Fibroblast of peridontal ligament (primary cell): ENCODE results near the gene SERPINA4.

Source experiments
- DNase-seq: peaks from one replicate; pipeline ENCODE4 v3.0.0-alpha.2; 2010; ENCODE audit errors: extremely low read depth

SERPINA4 gene

DNA sequence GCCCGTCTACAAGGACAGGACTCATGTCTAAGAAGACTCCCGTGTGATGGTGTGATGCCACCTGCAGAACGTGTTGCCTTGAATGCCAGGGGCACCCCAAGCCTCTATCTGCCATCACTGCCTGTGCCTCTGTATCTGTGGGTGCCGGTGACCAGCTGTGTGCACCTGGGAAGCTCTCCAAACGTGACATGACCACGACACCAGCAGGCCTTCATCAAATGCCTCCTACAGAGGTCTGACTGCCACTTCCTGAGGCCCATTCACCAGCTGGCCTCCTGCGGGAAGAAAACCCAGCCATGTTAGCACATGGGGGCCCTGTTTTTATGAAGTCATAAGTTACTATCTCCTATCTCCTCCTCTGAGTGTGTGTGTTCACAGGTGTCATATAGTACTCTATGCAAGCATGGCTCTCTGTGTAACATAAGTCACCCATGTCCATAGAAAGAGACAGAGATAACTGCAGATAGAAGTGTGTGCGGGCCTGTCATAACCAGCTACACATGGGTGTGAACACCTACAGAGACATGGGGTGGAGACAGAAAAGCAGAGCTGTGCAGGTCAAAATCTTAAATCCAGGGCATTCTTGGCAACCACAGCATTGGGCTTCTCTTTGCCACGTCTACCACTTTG lies 18.3 kb upstream of the SERPINA4 start:
- DNase-seq: no peak

DNA sequence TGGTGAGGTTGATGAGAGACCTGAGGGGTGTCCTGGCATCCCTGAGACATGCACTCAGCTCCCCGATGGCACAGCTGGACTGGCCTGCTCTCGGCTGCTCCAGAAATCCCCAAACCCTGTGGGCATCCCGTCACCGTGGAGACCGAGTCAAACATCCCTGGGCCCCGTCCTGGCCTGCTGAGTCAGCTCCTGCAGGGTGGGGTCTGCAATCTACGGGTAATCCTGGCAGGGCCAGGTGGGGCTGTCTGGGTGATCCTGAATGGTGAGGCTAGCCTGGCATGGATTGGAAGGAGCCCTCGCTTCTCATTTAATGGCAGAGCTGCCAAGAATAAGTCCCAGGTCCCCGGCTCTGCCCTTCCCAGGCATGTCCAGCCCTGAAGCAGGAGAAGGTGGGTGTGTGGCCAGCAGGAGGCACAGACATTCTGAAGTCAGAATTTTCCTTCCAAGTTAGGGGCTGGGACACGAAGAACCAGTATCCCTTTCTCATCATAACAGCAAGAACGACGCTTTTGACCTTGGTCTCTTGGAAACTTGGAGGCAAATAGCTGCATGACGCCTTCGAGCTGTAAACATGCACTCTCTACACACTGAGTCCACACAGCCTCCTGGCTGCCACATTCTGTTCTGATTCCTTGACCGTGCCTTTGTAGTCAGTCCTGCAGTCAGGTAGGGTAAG lies 17.7 kb upstream of the SERPINA4 start:
- no peak for DNase-seq

DNA sequence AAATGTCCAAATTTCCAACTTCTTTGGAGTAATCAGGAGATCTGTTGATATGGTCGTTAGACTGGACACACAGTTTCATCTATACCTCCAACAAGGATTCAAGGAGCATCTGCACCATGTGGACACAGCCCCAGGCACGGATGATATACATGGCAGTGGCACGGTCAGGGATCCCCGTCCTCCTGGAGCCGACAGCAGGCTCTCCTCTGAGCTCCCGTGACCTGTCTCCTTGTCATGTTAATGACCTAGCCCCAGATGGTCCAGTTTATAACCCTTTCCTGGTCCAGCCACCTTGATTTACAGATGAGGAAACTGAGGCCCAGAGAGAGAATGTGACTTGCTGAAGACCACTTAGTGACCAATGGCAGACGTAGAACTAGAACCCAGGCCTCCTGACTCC lies 16.5 kb upstream of the SERPINA4 start:
- no peak for DNase-seq

DNA sequence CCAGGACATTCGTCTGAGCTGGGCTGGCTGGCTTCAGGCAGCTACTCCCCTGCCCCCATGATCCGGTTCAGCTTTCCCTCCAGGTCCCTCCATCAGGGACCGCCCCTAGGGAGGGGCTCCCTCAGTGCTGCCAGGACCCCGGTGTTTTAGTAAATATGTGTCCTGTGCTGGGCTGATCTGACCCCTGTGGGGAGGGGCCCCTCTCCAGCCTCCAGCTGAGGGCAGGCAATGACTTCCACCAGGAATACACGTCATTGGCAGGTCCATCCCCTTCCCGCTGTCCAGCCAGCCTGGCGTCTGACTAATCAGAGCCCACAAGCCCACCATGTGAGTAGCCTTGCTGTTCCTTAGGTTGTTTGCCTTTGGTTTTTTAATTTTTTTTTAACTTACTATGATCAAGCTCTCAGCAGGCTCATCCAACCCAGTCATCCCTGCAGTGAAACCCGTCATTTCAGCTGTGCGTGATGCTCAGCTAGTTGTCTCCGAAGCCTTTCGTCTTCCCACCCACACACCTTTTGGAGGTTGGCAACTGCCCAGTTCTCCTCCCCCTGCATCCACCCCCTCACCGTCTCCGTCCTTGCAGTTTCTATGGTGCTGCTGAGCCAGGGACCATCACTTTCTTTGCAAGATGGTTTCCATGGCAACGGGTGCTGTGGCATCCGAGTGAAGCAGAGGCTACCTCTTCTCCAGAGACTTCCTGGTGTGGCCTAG lies 16.0 kb upstream of the SERPINA4 start:
- DNase-seq: no peak

DNA sequence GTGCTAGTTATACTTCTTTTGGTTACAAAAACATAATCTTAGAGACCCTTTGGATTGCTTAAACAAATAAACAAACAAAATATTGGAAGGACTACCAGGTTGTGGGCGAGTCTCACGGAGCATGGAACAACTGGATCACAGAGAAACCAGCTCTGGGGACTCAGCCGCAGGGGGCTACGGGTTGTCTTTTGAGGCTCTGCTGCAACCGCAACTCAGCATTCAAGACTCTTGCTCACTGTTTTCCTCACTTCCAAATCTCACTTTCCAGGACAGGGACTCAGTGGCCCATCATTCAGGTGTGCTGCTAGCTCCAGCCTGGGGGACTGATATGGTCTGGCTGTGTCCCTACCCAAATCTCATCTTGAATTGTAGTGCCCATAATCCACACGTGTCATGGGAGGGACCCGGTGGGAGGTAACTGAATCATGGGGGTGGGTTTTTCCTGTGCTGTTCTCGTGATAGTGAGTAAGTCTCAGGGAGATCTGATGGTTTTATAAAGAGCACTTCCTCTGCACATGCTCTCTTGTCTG lies 14.0 kb upstream of the SERPINA4 start:
- DNase-seq: no peak

DNA sequence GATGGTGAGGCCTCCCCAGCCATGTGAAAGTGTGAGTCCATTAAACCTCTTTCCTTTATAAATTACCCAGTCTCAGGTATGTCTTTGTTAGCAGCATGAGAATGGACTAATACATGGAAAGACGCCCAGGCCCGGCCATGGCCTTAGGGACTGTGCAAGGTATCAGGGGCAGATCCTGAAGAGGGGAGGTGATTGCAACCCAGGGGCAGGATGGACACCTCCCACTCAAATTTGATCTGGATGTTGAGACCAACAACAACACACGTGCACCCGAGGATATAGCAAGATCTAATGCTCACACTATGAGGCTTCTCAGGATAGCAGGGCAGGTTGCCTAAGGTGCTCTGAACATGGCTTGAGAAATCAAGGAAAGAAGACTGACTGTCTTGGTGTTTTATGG lies 13.5 kb upstream of the SERPINA4 start:
- no peak for DNase-seq

DNA sequence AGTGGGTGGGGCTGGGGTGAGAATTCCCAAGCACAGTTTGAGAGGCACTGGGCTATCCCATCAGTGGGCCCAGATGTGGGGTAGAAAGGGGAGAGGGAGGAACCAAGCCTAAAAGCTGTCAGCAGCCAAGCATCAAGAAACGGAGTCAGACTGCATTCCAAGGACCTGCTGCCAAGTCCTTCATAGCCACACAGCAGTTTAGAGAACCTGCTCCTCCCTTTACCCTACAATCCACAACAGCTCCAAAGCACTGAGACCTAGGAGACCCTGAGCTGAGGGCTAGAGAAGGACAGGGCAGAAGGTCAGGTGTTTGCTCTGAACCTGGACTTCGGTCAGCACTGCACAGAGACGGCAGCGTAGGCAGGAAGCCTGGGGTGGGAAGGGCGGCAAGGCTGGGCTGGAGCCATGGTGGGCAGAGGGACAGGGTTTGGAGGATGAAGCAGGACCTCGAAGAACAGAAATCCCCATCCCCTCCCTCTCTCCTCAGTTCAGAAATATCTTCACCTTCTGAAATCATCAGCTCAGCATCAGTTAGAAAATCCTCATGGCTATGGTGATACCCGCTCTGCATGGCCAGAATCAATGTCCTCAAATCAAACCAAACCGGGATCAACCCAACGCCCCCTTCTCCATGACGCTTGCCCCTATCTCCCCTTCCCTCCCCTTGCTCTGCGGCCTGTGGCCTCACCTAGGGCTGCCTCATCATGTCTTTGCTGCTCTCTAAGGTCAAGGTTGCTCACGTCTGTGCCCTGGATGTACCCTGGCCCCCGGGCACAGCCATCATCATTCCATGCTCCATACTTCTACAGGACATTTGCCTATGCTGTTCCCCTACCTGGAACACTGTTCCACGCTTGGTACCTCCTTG lies 12.9 kb upstream of the SERPINA4 start:
- DNase-seq: no peak

DNA sequence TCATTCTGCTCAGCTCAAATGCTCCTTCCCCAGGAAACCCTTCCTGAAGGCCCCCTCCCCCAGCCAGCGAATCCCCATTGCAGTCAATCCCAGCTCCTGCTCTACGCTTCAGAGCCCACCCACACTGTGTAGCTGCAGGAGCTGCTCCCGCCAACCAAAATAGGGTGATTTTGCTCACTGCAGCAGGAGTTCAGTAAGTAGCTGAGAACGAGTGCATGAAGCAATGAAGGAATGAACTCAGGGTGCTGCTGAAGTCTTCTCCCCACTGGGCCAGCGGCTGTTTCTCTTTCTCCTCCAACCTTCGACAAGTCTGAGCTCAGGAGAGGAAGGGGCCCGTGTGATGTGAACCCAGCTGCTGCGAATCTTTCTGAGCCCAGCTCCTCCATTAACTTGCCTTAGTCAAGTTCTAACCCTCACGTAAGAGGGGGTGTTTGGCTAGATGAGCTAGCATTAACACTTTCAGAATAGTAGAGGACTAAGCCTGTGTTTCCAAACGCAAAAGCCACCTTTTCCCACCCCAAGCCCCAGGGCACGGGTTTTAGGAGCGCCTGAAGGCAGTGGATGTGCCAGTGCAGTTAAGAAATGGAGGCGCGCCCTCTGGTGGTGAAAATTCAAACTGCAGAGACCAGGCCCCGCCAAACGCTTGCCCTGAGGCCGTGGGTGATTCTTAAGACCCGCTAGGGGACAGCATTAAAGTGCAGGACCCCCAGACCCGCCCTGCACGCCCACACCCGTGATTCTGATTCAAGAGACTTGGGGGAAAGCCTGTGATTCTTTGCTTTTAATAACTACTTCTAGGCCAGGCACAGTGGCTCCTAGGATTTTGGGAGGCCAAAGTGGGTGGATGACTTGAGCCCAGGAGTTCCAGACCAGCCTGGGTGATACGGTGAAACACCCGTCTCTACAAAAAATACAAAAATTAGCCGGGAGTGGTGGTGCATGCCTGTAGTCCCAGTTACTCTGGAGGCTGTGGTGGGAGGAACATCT lies 11.9 kb upstream of the SERPINA4 start:
- DNase-seq: peak; percentile 48

DNA sequence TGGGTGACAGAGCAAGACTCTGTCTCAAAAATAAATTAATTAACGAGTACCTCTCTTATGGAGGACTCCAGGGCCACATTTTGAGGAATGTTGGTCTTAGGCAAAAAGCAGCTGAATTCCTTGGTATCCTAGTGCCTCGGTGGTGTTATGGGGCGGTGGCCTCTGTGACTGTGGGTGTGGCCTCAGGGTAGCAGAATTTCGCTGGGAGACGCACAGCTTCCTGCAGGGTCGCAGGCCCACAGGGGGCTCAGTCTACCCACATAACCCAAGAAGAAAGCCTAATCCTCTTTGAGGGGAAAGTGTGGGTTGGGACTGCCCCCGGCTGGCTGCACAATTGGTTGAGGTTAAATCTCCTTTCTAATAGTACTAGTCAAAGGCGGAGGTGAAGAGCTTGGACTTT lies 11.2 kb upstream of the SERPINA4 start:
- no peak for DNase-seq

DNA sequence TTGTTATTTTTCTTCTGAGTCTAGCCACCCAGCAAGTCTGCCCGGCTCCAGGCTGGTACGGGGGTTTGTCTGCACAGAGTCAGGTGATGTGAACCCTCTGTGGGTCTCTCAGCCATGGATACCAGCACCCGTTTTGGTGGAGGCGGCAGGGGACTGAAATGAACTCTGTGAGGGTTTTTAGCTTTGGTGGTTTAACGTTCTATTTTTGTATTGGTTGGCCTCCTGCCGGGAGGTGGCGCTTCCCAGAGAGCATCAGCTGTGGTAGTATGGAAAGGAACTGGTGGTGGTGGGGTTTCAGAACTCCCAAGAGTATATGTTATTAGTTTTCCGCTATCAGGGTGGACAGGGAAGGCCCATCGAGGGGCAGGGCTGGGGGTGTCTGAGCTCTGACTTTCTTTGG lies 5.3 kb upstream of the SERPINA4 start:
- DNase-seq: no peak

DNA sequence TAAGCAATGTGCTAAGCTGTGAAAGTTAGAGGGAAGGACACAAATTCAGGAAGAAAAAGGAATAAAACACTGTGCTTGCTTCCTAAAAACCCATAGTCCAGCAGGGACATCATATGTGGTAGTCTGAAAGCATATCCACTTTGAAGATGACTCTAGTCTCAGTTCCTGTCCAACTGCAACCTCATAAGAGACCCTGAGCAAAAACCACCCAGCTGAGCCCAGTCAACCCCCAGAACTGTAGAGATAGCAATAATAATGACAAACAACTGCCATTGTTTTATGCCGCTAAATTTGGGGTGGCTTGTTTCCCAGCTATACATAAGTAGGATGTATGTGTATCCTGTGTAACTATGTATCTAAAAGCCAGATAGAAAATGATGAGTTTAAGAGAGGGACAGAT lies 3.9 kb upstream of the SERPINA4 start:
- no peak for DNase-seq

DNA sequence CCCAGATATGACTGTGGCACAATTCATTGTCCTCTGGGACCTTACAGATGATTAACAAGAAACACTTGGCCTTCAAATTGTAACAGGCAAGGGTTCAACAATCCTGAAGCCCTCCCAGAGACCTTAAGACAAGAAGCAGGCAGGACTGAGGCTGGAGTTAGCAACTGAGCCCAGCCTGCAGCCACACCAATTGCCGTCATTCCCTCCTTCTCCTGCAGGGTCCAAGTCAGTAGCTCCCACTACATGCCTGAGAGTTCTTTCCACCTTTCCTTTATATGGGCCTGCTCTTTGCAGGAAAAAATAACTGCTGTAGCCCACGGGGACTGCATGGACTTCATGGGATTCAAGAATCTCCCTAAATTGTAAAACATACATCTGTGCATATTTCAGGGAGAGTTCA lies 2.4 kb upstream of the SERPINA4 start:
- DNase-seq: no peak

DNA sequence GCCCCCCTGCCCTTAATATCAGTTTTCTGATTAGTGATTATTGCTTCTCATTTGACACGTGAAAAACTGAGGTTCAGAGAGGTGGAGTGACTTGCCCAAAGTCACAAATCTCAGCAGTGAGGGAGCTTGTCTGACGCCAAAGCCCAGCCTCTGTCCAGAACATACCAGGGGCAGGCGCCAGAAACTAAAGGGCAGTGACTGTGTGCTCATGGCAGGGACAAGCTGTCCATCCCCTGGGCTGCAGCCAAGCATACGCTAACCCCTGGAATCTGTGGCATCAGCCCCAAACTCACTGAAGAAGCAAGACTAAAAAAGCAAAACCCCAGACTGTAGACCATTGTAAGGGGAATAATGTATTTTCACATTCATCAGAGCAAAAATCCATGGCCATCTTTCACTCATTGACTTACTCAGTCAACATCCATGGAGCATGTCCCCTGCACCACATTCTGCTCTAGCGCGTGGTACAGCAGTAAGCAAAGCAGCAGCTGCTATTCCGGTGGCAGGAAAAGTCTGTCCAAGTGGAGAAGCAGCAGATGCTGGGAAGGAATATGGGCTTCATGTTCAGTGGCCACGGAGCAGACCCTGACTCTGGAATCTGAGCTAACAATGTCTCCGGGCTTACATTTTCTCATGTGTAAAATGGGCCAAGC lies 1.5 kb upstream of the SERPINA4 start:
- no peak for DNase-seq

DNA sequence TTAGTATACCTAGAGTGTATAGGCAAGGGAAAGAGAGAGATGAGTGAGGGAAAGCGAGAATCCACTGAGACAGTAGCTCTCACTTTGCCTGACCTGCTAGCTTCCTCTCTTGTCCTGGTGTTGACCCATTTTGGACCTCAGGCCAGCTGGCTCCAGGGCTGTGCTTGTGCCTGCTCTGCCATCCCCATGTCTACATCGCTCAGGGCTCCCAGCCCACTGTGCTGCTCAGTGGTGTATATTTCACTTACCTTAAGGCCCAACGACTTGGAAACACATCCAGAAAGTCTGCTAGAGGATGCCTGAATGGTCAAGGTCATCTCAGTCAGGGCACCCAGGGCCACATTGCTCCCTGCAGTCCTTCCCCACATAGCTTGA lies 964 bp upstream of the SERPINA4 start:
- no peak for DNase-seq

DNA sequence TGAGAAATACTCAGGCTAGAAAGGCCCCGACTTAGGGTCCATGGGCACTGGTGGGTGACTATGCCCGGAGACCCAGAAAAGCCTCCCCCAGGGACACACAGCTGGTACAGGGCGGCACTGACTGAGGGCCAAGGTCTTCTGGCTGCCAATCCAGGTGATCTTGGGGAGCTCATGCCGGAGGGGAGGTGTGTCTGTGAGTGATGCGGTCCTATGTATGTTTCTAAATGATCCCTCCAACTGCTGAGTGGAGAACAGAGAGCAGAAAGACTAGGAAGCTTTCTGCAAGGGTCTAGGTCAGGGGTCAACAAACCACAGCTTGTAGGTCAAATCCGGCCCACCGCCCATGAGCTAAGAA lies 391 bp downstream of the SERPINA4 start:
- no peak for DNase-seq

DNA sequence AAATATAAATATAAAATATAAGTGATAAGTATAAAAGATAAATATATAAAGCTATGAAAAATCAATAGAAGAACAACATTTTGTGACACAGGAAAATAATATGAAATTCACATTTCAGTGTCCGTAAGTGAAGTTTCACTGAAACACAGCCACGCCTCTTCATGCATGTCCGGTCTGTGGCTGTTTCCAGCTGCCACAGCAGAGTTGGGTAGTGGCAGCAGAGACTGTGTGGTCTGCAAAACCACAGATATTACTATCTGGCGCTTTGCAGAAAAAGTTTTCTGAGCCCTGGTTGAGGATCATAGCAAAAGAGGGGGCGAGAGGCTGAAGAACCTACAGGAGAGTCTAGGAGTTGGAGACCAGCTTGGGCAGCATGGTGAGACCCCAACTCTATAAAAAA lies 780 bp downstream of the SERPINA4 start:
- DNase-seq: no peak

DNA sequence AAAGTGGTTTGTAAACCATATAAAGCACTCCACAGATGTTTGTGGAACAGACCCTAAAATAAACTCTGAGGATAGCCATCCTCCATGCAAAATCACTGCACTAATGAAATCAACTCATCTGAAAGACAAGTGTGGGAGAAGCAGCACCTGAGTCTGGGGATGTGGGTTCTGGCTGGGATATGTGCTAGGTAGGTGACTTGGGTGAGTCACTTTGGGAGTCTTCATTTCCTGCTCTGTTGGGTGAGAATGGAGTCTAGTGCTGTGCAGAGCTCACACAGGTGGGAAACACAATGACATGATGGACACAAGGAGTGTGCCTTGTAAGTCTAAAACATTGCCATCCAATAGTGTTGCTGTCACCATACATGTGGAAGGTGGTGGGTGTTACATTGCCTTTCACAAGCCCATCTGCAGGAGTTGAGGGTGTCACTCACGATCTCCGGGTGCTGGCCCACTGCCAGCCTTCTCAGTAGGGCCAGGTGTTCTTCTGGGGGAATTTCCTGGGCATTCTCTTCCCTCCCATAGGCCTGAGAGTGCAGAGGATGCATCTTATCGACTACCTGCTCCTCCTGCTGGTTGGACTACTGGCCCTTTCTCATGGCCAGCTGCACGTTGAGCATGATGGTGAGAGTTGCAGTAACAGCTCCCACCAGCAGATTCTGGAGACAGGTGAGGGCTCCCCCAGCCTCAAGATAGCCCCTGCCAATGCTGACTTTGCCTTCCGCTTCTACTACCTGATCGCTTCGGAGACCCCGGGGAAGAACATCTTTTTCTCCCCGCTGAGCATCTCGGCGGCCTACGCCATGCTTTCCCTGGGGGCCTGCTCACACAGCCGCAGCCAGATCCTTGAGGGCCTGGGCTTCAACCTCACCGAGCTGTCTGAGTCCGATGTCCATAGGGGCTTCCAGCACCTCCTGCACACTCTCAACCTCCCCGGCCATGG lies 2.0 kb downstream of the SERPINA4 start:
- DNase-seq: no peak

DNA sequence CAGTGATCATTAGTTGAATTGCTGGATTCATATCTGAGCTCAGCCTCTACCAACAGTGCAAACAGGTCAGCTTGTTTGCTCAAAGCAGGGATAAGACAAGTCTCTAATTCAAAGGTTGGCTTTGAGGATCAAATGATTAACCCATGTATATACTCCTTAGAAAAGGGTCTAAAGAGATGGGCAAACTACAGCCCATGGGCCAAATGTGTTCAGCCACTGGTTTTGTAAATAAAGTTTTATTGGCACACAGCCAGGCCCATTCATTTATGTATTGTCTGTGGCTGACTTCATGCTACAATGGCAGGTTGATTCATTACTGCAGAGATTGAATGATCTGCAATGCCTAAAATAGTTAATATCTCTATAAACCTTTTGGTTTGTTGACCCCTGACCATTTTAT lies 3.1 kb downstream of the SERPINA4 start:
- DNase-seq: no peak

DNA sequence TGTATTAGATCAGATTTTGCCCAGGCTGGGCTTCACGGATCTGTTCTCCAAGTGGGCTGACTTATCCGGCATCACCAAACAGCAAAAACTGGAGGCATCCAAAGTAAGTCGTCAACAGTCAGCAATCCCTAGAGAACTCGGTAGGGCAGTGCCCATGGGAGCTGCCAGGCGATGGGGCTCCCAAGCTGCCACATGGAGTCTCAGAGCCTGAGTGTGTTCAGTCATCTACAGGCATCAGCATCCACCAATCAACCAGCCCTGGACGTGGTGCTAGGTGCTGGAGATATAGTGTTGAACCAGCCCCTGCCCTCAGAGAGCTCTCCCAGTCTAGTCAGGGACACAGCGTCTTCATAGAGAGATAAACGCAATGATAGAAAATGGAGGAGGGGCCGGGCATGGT lies 6.9 kb downstream of the SERPINA4 start:
- no peak for DNase-seq
